Suprapubic skin (tissue), 3 donors: ENCODE measurements around the gene MORC2.

Experiments
- POLR2A ChIP-seq, 2 donors: fragments of 450-650 bp; IDR thresholded peaks; one replicate each; pipeline ENCODE4 v1.6.1; 2017; ENCODE audit warnings: antibody characterized with exemption in 2 of 2, mild to moderate bottlenecking in 2 of 2, moderate library complexity in 2 of 2
- TF ChIP-seq, protein P1 (sequence below), 2 donors: fragments of 200-600 bp in 1 of 2; fragments of 450-650 bp in 1 of 2; sonication (generic) in 1 of 2; IDR thresholded peaks; one replicate each; pipeline ENCODE4 v1.5.1; 2016 to 2019; ENCODE audit warnings: antibody characterized with exemption in 2 of 2, mild to moderate bottlenecking in 1 of 2, moderate library complexity in 1 of 2

DNA sequence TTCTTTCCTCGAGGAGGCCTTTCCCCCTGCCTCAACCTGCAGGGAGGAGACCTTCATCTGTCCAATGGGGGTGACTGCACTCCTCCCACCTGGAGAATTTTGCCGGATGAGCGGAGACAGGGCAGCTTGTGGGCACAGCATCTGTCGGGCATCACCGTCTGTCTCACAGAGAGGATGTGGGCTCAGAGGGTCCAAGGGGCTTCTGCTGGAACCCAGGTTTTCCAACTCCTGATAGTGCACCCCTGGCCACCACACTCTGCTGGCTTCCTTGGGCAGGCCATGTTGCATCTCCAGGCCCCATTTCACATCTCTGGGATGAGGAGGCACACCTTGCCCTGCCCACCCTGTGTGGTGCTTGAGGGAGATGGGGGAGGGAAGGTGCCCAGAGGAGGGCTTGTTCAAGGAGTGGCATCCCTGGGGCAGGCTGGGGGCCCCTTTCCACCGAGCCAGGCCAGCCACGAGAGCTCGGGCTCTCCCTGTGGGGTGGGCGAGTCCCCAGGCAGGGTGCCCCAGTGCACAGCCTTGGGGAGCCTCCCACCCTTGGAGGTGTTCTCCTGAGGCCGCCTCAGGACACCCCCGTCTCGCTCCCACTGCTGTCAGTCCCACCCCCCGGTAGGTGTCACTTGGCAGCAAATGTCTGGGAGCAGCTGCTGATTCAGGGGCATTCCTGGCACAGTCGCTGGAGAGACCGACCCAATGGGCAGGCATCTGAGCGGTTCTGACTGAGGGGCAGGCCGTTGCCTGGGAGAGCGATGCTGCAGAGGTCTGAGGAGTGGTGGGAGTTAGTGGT is 84.2 kb downstream of the MORC2 start:
- TF ChIP-seq, protein P1, sequence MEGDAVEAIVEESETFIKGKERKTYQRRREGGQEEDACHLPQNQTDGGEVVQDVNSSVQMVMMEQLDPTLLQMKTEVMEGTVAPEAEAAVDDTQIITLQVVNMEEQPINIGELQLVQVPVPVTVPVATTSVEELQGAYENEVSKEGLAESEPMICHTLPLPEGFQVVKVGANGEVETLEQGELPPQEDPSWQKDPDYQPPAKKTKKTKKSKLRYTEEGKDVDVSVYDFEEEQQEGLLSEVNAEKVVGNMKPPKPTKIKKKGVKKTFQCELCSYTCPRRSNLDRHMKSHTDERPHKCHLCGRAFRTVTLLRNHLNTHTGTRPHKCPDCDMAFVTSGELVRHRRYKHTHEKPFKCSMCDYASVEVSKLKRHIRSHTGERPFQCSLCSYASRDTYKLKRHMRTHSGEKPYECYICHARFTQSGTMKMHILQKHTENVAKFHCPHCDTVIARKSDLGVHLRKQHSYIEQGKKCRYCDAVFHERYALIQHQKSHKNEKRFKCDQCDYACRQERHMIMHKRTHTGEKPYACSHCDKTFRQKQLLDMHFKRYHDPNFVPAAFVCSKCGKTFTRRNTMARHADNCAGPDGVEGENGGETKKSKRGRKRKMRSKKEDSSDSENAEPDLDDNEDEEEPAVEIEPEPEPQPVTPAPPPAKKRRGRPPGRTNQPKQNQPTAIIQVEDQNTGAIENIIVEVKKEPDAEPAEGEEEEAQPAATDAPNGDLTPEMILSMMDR (IDR thresholded peaks at IDR 0.05), result no peak
- no peak for TF ChIP-seq POLR2A (IDR thresholded peaks at IDR 0.05)
